Neuronal stem cell (in vitro differentiated cells): Measurements from ENCODE around the gene TIMP1.

Source experiments
- DNase-seq: peaks from one replicate; pipeline ENCODE4 v3.0.0-alpha.2; 2013; ENCODE audit warnings: low spot score
- H2AFZ ChIP-seq: one replicate; pipeline ENCODE4 v1.6.1; 2013; ENCODE audit warnings: mild to moderate bottlenecking, low read length, inconsistent platforms
- H2AK5ac ChIP-seq: 2 replicates; pipeline ENCODE4 v1.6.1; 2013; ENCODE audit warnings: low read depth, mild to moderate bottlenecking, inconsistent platforms, low read length, moderate library complexity, mixed read lengths
- H2BK120ac ChIP-seq: 2 replicates; pipeline ENCODE4 v1.6.1; 2013; ENCODE audit warnings: low read depth, mild to moderate bottlenecking, inconsistent platforms, low read length, moderate library complexity, mixed read lengths
- H2BK12ac ChIP-seq: one replicate; pipeline ENCODE4 v1.6.1; 2013; ENCODE audit warnings: low read length, inconsistent platforms
- H2BK15ac ChIP-seq: 2 replicates; pipeline ENCODE4 v1.6.1; 2013; ENCODE audit warnings: mild to moderate bottlenecking, low read length, inconsistent platforms, mixed read lengths
- H2BK5ac ChIP-seq: one replicate; pipeline ENCODE4 v1.6.1; 2013; ENCODE audit warnings: inconsistent platforms, mild to moderate bottlenecking, low read length, moderate library complexity
- H3K14ac ChIP-seq: one replicate; pipeline ENCODE4 v1.6.1; 2013; ENCODE audit warnings: low read length, inconsistent platforms
- H3K18ac ChIP-seq: 2 replicates; pipeline ENCODE4 v1.6.1; 2013; ENCODE audit warnings: low read length, inconsistent platforms
- H3K23ac ChIP-seq: 2 replicates; pipeline ENCODE4 v1.6.1; 2013; ENCODE audit warnings: low read depth, mild to moderate bottlenecking, mixed read lengths, low read length, inconsistent platforms; ENCODE audit not compliant: poor library complexity
- H3K27ac ChIP-seq: replicated peaks from 3 replicates; pipeline ENCODE4 v1.5.1; 2013; ENCODE audit warnings: low read length, inconsistent platforms
- H3K27me3 ChIP-seq, 3 experiments: 2 replicates each; pipeline ENCODE4 v1.6.1; 2013; ENCODE audit warnings: low read length in 3 of 3, mild to moderate bottlenecking in 2 of 3, inconsistent platforms in 1 of 3, low read depth in 1 of 3, mixed read lengths in 1 of 3, moderate library complexity in 1 of 3; ENCODE audit not compliant: control insufficient read depth in 3 of 3, insufficient read depth in 3 of 3
- H3K36me3 ChIP-seq, 2 donors: replicated peaks in 1 of 2; 2 replicates each; pipeline ENCODE4 v1.6.1; 2013; ENCODE audit warnings: low read length in 2 of 2; ENCODE audit not compliant: control insufficient read depth in 2 of 2, insufficient read depth in 2 of 2
- H3K4ac ChIP-seq: 2 replicates; pipeline ENCODE4 v1.6.1; 2013; ENCODE audit warnings: inconsistent platforms, mild to moderate bottlenecking, low read length, moderate library complexity
- H3K4me1 ChIP-seq, 2 donors: 1 replicate in 1 of 2; 2 replicates in 1 of 2; pipeline ENCODE4 v1.6.1; 2013; ENCODE audit warnings: low read length in 2 of 2, low read depth in 1 of 2; ENCODE audit not compliant: control insufficient read depth in 2 of 2, insufficient read depth in 1 of 2
- H3K4me2 ChIP-seq: one replicate; pipeline ENCODE4 v1.6.1; 2013; ENCODE audit warnings: mild to moderate bottlenecking, low read length, inconsistent platforms; ENCODE audit not compliant: insufficient read depth, poor library complexity, severe bottlenecking
- H3K4me3 ChIP-seq, 2 donors: 2 replicates each; pipeline ENCODE4 v1.5.1; 2013; ENCODE audit warnings: low read length in 2 of 2, mild to moderate bottlenecking in 2 of 2, inconsistent platforms in 1 of 2, moderate library complexity in 1 of 2
- H3K79me1 ChIP-seq: one replicate; pipeline ENCODE4 v1.6.1; 2013; ENCODE audit warnings: low read depth, mild to moderate bottlenecking, inconsistent platforms, low read length, moderate library complexity
- H3K9ac ChIP-seq: one replicate; pipeline ENCODE4 v1.6.1; 2013; ENCODE audit warnings: mild to moderate bottlenecking, low read depth, low read length, inconsistent platforms; ENCODE audit not compliant: poor library complexity
- H3K9me3 ChIP-seq, 2 donors: replicated peaks in 1 of 2; 2 replicates each; pipeline versions ENCODE3 to v1.6.1; 2013; ENCODE audit warnings: low read length in 2 of 2, mild to moderate bottlenecking in 2 of 2, inconsistent platforms in 1 of 2, low read depth in 1 of 2, mixed read lengths in 1 of 2, moderate library complexity in 1 of 2; ENCODE audit not compliant: control insufficient read depth in 2 of 2, insufficient read depth in 1 of 2
- H4K8ac ChIP-seq: one replicate; pipeline ENCODE4 v1.6.1; 2013; ENCODE audit warnings: low read depth, mild to moderate bottlenecking, inconsistent platforms, low read length, moderate library complexity
- H4K91ac ChIP-seq: one replicate; pipeline ENCODE4 v1.6.1; 2013; ENCODE audit warnings: low read length, low read depth, mild to moderate bottlenecking, inconsistent platforms; ENCODE audit not compliant: poor library complexity
- WGBS, 2 donors: extraction: QIAGEN DNeasy Blood & Tissue Kit; methylation state at CpG; one replicate each; pipeline ENCODE4 v1.1.7; 2013; ENCODE audit warnings: missing lambda C conversion rate in 2 of 2, mixed read lengths in 1 of 2; ENCODE audit not compliant: insufficient read length in 2 of 2, insufficient replicate concordance in 1 of 2; ENCODE audit errors: extremely low coverage in 2 of 2; 5-methylcytosine and 5-hydroxymethylcytosine counted together

The TIMP1 gene

GRCh38 chrX:47611926-47612325 is 29.7 kb downstream of the TIMP1 start:
- Histone ChIP-seq H2AFZ (no peak overlapping the region), H2AK5ac (no peak overlapping the region), H3K23ac (no peak overlapping the region), H3K4me2 (no peak overlapping the region), H3K4me1 (peaks cover 0 to 10% of the 10 kb centered on the region in 2 donors), H3K36me3 (no peaks in the 10 kb centered on the region), H3K9ac (no peak overlapping the region), H2BK120ac (no peak overlapping the region), H3K79me1 (no peaks in the 10 kb centered on the region), H3K4ac (no peak overlapping the region), H2BK12ac (no peak overlapping the region), H3K9me3 (no peaks in the 10 kb centered on the region), H2BK5ac (no peak overlapping the region), H4K8ac (no peak overlapping the region), H3K18ac (no peak overlapping the region), H3K4me3 (no peak overlapping the region), H2BK15ac (no peak overlapping the region), H4K91ac (no peak overlapping the region), H3K27me3 (no peaks in the 10 kb centered on the region), H3K27ac (no peak overlapping the region), H3K14ac (no peak overlapping the region)
- WGBS, 2 donors = no CpG with 5 or more reads among the region's 2 CpGs
- no peak for DNase-seq

GRCh38 chrX:47612418-47612817 is 30.2 kb downstream of the TIMP1 start:
- DNase-seq = no peak
- Histone ChIP-seq H2BK5ac (no peak overlapping the region), H3K23ac (no peak overlapping the region), H3K14ac (no peak overlapping the region), H3K9ac (no peak overlapping the region), H3K9me3 (no peaks in the 10 kb centered on the region), H3K4me1 (peaks cover 0 to 10% of the 10 kb centered on the region in 2 donors), H4K91ac (no peak overlapping the region), H3K4me3 (no peak overlapping the region), H4K8ac (no peak overlapping the region), H3K79me1 (no peaks in the 10 kb centered on the region), H3K18ac (no peak overlapping the region), H2BK15ac (no peak overlapping the region), H3K4ac (no peak overlapping the region), H2AK5ac (no peak overlapping the region), H2BK120ac (no peak overlapping the region), H3K27ac (no peak overlapping the region), H2AFZ (no peak overlapping the region), H3K4me2 (no peak overlapping the region), H2BK12ac (no peak overlapping the region), H3K36me3 (no peaks in the 10 kb centered on the region), H3K27me3 (no peaks in the 10 kb centered on the region)

GRCh38 chrX:47613082-47613481 is 30.8 kb downstream of the TIMP1 start:
- WGBS, 2 donors = no CpG with 5 or more reads among the region's 8 CpGs

GRCh38 chrX:47614618-47615017 is 32.4 kb downstream of the TIMP1 start:
- Histone ChIP-seq H3K4ac (no peak overlapping the region), H3K18ac (no peak overlapping the region), H3K23ac (no peak overlapping the region), H3K4me2 (no peak overlapping the region), H4K91ac (no peak overlapping the region), H3K79me1 (no peaks in the 10 kb centered on the region), H2BK12ac (no peak overlapping the region), H3K27ac (no peak overlapping the region), H3K9me3 (no peaks in the 10 kb centered on the region), H2BK120ac (no peak overlapping the region), H3K9ac (no peak overlapping the region), H3K4me1 (no peaks in the 10 kb centered on the region), H2BK5ac (no peak overlapping the region), H3K36me3 (no peaks in the 10 kb centered on the region), H4K8ac (no peak overlapping the region), H3K14ac (no peak overlapping the region), H2AK5ac (no peak overlapping the region), H2BK15ac (no peak overlapping the region), H2AFZ (no peak overlapping the region), H3K27me3 (no peaks in the 10 kb centered on the region), H3K4me3 (no peak overlapping the region)
- WGBS, 2 donors = no CpG with 5 or more reads among the region's 5 CpGs
- DNase-seq = no peak

More at GRCh38 chrX:47613082-47613481, 30.8 kb downstream of the TIMP1 start:
- Histone ChIP-seq H3K4me3 (no peak overlapping the region), H3K9ac (no peak overlapping the region), H2BK120ac (no peak overlapping the region), H2AK5ac (no peak overlapping the region), H3K4me1 (peaks cover 0 to 10% of the 10 kb centered on the region in 2 donors), H2BK5ac (no peak overlapping the region), H3K23ac (no peak overlapping the region), H3K14ac (no peak overlapping the region), H3K27ac (no peak overlapping the region), H3K4me2 (no peak overlapping the region), H2BK12ac (no peak overlapping the region), H3K36me3 (no peaks in the 10 kb centered on the region), H3K27me3 (no peaks in the 10 kb centered on the region), H3K9me3 (no peaks in the 10 kb centered on the region), H4K8ac (no peak overlapping the region), H3K4ac (no peak overlapping the region), H4K91ac (no peak overlapping the region), H3K18ac (no peak overlapping the region), H3K79me1 (no peaks in the 10 kb centered on the region), H2AFZ (no peak overlapping the region), H2BK15ac (no peak overlapping the region)
- no peak for DNase-seq
